ENCODE measurements around the gene KCNQ1.

The KCNQ1 gene

GRCh38 chr11:2890466-2891294, 445.9 kb downstream of the KCNQ1 start:
- TF ChIP-seq, protein P1, sequence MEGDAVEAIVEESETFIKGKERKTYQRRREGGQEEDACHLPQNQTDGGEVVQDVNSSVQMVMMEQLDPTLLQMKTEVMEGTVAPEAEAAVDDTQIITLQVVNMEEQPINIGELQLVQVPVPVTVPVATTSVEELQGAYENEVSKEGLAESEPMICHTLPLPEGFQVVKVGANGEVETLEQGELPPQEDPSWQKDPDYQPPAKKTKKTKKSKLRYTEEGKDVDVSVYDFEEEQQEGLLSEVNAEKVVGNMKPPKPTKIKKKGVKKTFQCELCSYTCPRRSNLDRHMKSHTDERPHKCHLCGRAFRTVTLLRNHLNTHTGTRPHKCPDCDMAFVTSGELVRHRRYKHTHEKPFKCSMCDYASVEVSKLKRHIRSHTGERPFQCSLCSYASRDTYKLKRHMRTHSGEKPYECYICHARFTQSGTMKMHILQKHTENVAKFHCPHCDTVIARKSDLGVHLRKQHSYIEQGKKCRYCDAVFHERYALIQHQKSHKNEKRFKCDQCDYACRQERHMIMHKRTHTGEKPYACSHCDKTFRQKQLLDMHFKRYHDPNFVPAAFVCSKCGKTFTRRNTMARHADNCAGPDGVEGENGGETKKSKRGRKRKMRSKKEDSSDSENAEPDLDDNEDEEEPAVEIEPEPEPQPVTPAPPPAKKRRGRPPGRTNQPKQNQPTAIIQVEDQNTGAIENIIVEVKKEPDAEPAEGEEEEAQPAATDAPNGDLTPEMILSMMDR (IDR thresholded peaks at IDR 0.05; ENCODE audit: low read depth, low read length): no peak
- no peak for DNase-seq (ENCODE audit: extremely low read depth, low read depth)

GRCh38 chr11:2891326-2892214, 446.8 kb downstream of the KCNQ1 start:
- TF ChIP-seq, protein P1 (IDR thresholded peaks at IDR 0.05; ENCODE audit: low read depth, low read length): no peak; the same call in 1 of the 2 replicates
- no peak for DNase-seq (ENCODE audit: extremely low read depth, low read depth)

DNA sequence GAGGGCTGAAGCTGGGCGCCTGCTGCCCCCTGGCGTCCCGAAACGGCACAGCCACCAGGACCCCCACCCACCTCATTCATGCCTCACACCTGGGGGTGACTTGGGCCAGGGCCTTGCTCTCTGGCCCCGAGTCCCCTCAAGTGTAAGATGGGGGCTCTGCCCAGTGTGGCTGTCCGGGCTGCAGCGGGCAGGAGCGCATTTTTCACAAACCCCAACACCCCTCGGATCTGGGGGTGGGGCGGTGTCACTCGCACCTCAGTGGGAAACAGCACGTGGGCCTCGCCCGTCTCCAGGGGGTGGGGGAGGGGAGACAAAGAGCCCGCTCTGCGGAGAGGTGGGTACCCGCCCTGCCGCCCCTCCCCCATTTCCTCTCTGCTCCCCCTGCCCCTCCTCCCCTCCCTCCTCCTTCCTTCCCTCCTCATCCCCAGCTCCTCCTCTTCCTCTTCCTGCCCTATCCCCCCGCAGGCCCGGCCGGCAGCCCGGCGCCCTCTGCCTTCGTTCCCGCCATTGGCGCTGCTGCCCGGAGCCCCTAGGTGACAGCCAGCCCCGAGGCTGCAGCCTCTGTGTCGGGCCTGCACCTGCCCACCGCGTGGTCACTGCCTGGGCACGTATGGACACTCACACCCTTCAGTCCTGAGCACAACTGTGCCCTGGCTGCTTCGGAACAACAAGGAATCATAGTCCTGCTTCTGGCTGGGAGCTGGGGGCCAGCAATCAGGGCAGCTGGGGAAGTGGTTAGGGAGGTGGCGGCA, 447.6 kb downstream of the KCNQ1 start:
- TF ChIP-seq, protein P1 (IDR thresholded peaks at IDR 0.05; ENCODE audit: low read depth, low read length): peak; percentile 88
- DNase-seq (ENCODE audit: extremely low read depth, low read depth): peak; percentile 19

DNA sequence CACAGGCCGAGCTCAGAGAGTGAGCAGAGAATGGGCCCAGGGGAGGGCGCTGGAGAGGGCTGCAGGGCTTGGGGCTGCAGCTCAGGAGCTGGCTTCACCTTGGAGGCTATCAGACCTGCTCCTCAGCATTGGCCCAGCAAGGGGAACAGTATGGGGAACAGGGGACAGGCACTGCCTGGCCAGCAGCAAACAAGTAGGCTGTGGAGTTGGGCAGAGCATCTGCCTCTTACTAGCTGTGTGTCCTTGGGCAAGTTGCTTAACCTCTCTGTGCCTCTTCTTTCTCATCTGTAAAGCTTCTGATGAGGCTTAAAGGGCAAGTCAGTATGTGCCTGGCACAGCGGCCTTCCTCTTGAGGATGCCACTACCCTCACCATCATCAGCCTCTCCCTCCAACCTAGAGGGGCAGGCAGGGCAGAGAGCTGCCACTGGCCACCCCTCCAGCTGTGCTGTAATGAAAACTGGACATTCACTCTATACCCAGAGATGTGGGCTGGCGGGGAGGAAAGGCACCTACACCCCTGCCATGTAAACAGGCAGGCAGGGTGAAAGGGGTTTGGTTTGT, 448.2 kb downstream of the KCNQ1 start:
- TF ChIP-seq, protein P1 (IDR thresholded peaks at IDR 0.05; ENCODE audit: low read depth, low read length): peak; percentile 9; the same call in 1 of the 2 replicates
- DNase-seq (ENCODE audit: extremely low read depth, low read depth): no peak

GRCh38 chr11:2893935-2894334, 449.1 kb downstream of the KCNQ1 start:
- DNase-seq (ENCODE audit: extremely low read depth, low read depth): no peak

GRCh38 chr11:2896047-2896446, 451.2 kb downstream of the KCNQ1 start:
- TF ChIP-seq, protein P1 (IDR thresholded peaks at IDR 0.05; ENCODE audit: low read depth, low read length): no peak
- no peak for DNase-seq (ENCODE audit: extremely low read depth, low read depth)

More at GRCh38 chr11:2893935-2894334, 449.1 kb downstream of the KCNQ1 start:
- TF ChIP-seq, protein P1 (IDR thresholded peaks at IDR 0.05; ENCODE audit: low read depth, low read length): no peak
